Adrenal gland (tissue), 5 donors: ENCODE data around the gene TMIGD1.

Experiments used
- POLR2A ChIP-seq, 2 donors: fragments of 450-650 bp; IDR thresholded peaks; one replicate each; pipeline ENCODE4 v1.6.1; 2017; ENCODE audit warnings: antibody characterized with exemption in 2 of 2, mild to moderate bottlenecking in 2 of 2, moderate library complexity in 1 of 2
- TF ChIP-seq, protein P1 (sequence below), 6 experiments: fragments of 450-650 bp in 4 of 6; fragments of 200-600 bp in 2 of 6; sonication (generic) in 1 of 6; IDR thresholded peaks; 1 replicate in 5 of 6; 2 replicates in 1 of 6; pipeline versions ENCODE4 v1.5.1 to v1.8.0; 2016 to 2021; ENCODE audit warnings: antibody characterized with exemption in 6 of 6, mild to moderate bottlenecking in 2 of 6, moderate library complexity in 1 of 6
- donor health status: DM: no; HTN: no; CAD: no.

DNA sequence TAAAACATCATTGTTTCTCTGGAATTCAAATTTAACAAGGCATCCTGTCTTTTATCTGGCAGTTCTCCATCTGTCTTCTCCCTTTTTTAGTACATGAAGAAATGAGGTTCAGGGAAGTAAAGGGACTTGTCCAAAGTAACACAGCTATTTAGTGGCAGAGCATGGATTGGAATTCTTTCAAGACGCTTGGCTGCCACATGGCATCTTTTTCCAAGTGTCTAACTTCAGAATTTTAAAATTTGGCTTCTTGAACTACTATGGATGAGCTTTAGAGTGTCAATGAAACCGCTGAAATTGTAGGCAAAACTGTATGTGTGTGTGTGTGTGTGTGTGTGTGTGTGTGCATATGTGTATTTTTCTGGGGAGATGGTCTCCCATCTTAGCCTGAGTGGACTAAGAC lies 5.2 kb upstream of the TMIGD1 start:
- TF ChIP-seq, protein P1, sequence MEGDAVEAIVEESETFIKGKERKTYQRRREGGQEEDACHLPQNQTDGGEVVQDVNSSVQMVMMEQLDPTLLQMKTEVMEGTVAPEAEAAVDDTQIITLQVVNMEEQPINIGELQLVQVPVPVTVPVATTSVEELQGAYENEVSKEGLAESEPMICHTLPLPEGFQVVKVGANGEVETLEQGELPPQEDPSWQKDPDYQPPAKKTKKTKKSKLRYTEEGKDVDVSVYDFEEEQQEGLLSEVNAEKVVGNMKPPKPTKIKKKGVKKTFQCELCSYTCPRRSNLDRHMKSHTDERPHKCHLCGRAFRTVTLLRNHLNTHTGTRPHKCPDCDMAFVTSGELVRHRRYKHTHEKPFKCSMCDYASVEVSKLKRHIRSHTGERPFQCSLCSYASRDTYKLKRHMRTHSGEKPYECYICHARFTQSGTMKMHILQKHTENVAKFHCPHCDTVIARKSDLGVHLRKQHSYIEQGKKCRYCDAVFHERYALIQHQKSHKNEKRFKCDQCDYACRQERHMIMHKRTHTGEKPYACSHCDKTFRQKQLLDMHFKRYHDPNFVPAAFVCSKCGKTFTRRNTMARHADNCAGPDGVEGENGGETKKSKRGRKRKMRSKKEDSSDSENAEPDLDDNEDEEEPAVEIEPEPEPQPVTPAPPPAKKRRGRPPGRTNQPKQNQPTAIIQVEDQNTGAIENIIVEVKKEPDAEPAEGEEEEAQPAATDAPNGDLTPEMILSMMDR (IDR thresholded peaks at IDR 0.05), result no peak
- no peak for TF ChIP-seq POLR2A (IDR thresholded peaks at IDR 0.05)
